ENCODE results near the gene GPBP1L1. TPM values are rescaled to one million over a fixed set of nuclear protein-coding genes. Genes with fewer than 3 reads are reported as not detected.

GPBP1L1 gene
- total and polyA plus RNA-seq, 2 of the 13 experiments (the other 11 are each of a cell fraction or from before 2014, with no cell fraction given) = 45.9 to 86.1 TPM

- TF ChIP-seq POLR2G (IDR thresholded peaks at IDR 0.05; ENCODE audit: low read depth, low read length) = no peak
- TF ChIP-seq ETS1 (CRISPR knock-in tag; IDR thresholded peaks at IDR 0.05) = no peak
- TF ChIP-seq TBX2 (CRISPR knock-in tag; IDR thresholded peaks at IDR 0.05; ENCODE audit: borderline replicate concordance) = no peak
- no peak for TF ChIP-seq ZBTB4 (CRISPR knock-in tag; IDR thresholded peaks at IDR 0.05; ENCODE audit: borderline replicate concordance)
- no peak for TF ChIP-seq ARID4A (CRISPR knock-in tag; IDR thresholded peaks at IDR 0.05; ENCODE audit: borderline replicate concordance)
- no peak for TF ChIP-seq MAF1 (CRISPR knock-in tag; IDR thresholded peaks at IDR 0.05; ENCODE audit: borderline replicate concordance)
- TF ChIP-seq GPN1 (CRISPR knock-in tag; IDR thresholded peaks at IDR 0.05; ENCODE audit: borderline replicate concordance) = no peak
- no peak for TF ChIP-seq NR3C1 (CRISPR knock-in tag; IDR thresholded peaks at IDR 0.05)
- TF ChIP-seq ZNF232 (CRISPR knock-in tag; IDR thresholded peaks at IDR 0.05; ENCODE audit: borderline replicate concordance) = no peak
Observed at GRCh38 chr1:45721207-45721606, 34.9 kb upstream of the GPBP1L1 start (continued).
